Neural cell (in vitro differentiated cells): ENCODE results near the gene ENTREP3. TPM values are rescaled to one million over a fixed set of nuclear protein-coding genes. Genes with fewer than 3 reads are reported as not detected.

Experiments used
- H2AFZ ChIP-seq: fragments of 200-600, 300-800 bp; sonication (generic), shearing (Covaris generic); 2 replicates; pipeline ENCODE4 v1.6.0; 2014; ENCODE audit warnings: low read depth, mild to moderate bottlenecking, antibody characterized with exemption, low read length, moderate library complexity
- H3F3A ChIP-seq: fragments of 200-600 bp; shearing (Covaris generic); 2 replicates; pipeline ENCODE4 v1.6.1; 2016; ENCODE audit warnings: mild to moderate bottlenecking, moderate library complexity, mixed read lengths, antibody characterized with exemption, low read length; ENCODE audit not compliant: insufficient read depth, poor library complexity, severe bottlenecking
- H3K27ac ChIP-seq: fragments of 200-600, 300-800 bp; sonication (generic), shearing (Covaris generic); 2 replicates; pipeline ENCODE4 v1.5.1; 2014; ENCODE audit warnings: mild to moderate bottlenecking, low read length, moderate library complexity
- H3K27me3 ChIP-seq: fragments of 300-800, 200-600 bp; sonication (generic), shearing (Covaris generic); 2 replicates; pipeline ENCODE4 v1.6.0; 2014; ENCODE audit warnings: mild to moderate bottlenecking, low read depth, low read length, moderate library complexity; ENCODE audit not compliant: insufficient read depth
- H3K36me3 ChIP-seq: fragments of 300-800, 200-600 bp; sonication (generic), shearing (Covaris generic); 2 replicates; pipeline ENCODE4 v1.5.1; 2014; ENCODE audit warnings: mild to moderate bottlenecking, antibody characterized with exemption, low read length, moderate library complexity; ENCODE audit not compliant: insufficient read depth
- H3K4me2 ChIP-seq: fragments of 300-800, 200-600 bp; sonication (generic), shearing (Covaris generic); 2 replicates; pipeline ENCODE4 v1.6.0; 2014; ENCODE audit warnings: mild to moderate bottlenecking, low read length
- H3K4me3 ChIP-seq: fragments of 300-800, 200-600 bp; sonication (generic), shearing (Covaris generic); 2 replicates; pipeline ENCODE4 v1.5.1; 2014; ENCODE audit warnings: mild to moderate bottlenecking, low read length, moderate library complexity
- H3K79me2 ChIP-seq: fragments of 200-600 bp; shearing (Covaris generic); replicated peaks from 2 replicates; pipeline ENCODE4 v1.6.0; 2014; ENCODE audit warnings: mild to moderate bottlenecking, low read length, moderate library complexity; ENCODE audit not compliant: insufficient read depth
- H3K9ac ChIP-seq: fragments of 300-800, 200-600 bp; sonication (generic), shearing (Covaris generic); 2 replicates; pipeline ENCODE4 v1.6.1; 2016; ENCODE audit warnings: mild to moderate bottlenecking, low read length, mixed read lengths
- H3K9me2 ChIP-seq: fragments of 200-600 bp; shearing (Covaris generic); 2 replicates; pipeline ENCODE4 v1.6.1; 2016; ENCODE audit warnings: mild to moderate bottlenecking, low read length, mixed read lengths; ENCODE audit not compliant: insufficient read depth
- H3K9me3 ChIP-seq: fragments of 200-600, 300-800 bp; sonication (generic), shearing (Covaris generic); 2 replicates; pipeline ENCODE4 v1.6.1; 2016; ENCODE audit warnings: mild to moderate bottlenecking, mixed run types, low read length, moderate library complexity, mixed read lengths
- H4K20me1 ChIP-seq: fragments of 200-600 bp; shearing (Covaris generic); 2 replicates; pipeline ENCODE4 v1.6.1; 2016; ENCODE audit warnings: mild to moderate bottlenecking, mixed run types; ENCODE audit not compliant: insufficient read depth
- CTCF ChIP-seq: fragments of 450-650 bp; IDR thresholded peaks from 2 replicates; pipeline ENCODE4 v1.5.1; 2014; ENCODE audit warnings: antibody characterized with exemption, mild to moderate bottlenecking, moderate library complexity; ENCODE audit not compliant: poor library complexity, severe bottlenecking
- EP300 ChIP-seq: fragments of 450-650 bp; conservative IDR thresholded peaks from 2 replicates; pipeline ENCODE4 v1.6.1; 2014; ENCODE audit warnings: antibody characterized with exemption, mild to moderate bottlenecking, moderate library complexity; ENCODE audit not compliant: poor library complexity, severe bottlenecking
- EZH2 ChIP-seq: fragments of 200-600, 300-800 bp; shearing (Covaris generic), sonication (generic); IDR thresholded peaks from 2 replicates; pipeline ENCODE4 v1.6.1; 2014; ENCODE audit warnings: antibody characterized with exemption, low read length, borderline replicate concordance, mild to moderate bottlenecking; ENCODE audit not compliant: insufficient read depth, poor library complexity, severe bottlenecking
- MXI1 ChIP-seq: fragments of 450-650 bp; conservative IDR thresholded peaks from 2 replicates; pipeline ENCODE4 v1.6.1; 2014; ENCODE audit warnings: antibody characterized with exemption, mild to moderate bottlenecking; ENCODE audit not compliant: poor library complexity, severe bottlenecking
- POLR2AphosphoS5 ChIP-seq: IDR thresholded peaks from 2 replicates; pipeline ENCODE4 v1.6.1; 2012
- RAD21 ChIP-seq: fragments of 450-650 bp; conservative IDR thresholded peaks from 2 replicates; pipeline ENCODE4 v1.6.1; 2014; ENCODE audit warnings: antibody characterized with exemption, mild to moderate bottlenecking, moderate library complexity
- REST ChIP-seq: IDR thresholded peaks from 2 replicates; pipeline ENCODE4 v1.6.1; 2012; ENCODE audit warnings: borderline replicate concordance
- SMC3 ChIP-seq: fragments of 450-650 bp; conservative IDR thresholded peaks from 2 replicates; pipeline ENCODE4 v1.6.1; 2014; ENCODE audit warnings: antibody characterized with exemption, mild to moderate bottlenecking, moderate library complexity; ENCODE audit not compliant: poor library complexity
- TAF1 ChIP-seq: IDR thresholded peaks from 2 replicates; pipeline ENCODE4 v1.6.1; 2012; ENCODE audit warnings: low read depth
- polyA plus RNA-seq: library from polyadenylated mRNA; depleted of rRNA; stranded (reverse); fragments of >200 nt; gene quantifications from 2 replicates; pipeline ENCODE4 v1.2.3, GENCODE V29; 2014

The ENTREP3 gene
- polyA plus RNA-seq, 1 donor from 2014 or later, result 11.1 TPM

- H3K36me3 ChIP-seq, result no peaks in the 10 kb centered on the region
- H3K9me3 ChIP-seq, result no peaks in the 10 kb centered on the region
- H3K4me3 ChIP-seq, result no peak overlapping the region
- peaks cover 35% of the 10 kb centered on the region for H3K79me2 ChIP-seq
- no peaks in the 10 kb centered on the region for H3K27me3 ChIP-seq
- H3F3A ChIP-seq, result no peaks in the 10 kb centered on the region
- H4K20me1 ChIP-seq, result no peaks in the 10 kb centered on the region
- H3K9me2 ChIP-seq, result no peaks in the 10 kb centered on the region
- no peak overlapping the region for H3K27ac ChIP-seq
- no peak overlapping the region for H3K9ac ChIP-seq
- no peak overlapping the region for H2AFZ ChIP-seq
- TF ChIP-seq EZH2 (no peak), POLR2AphosphoS5 (no peak), EP300 (no peak), CTCF (no peak), REST (no peak), MXI1 (no peak), SMC3 (no peak), TAF1 (no peak), RAD21 (no peak)
- H3K4me2 ChIP-seq, result no peak overlapping the region
Measured at GRCh38 chr1:155198547-155198906, 56.8 kb downstream of the ENTREP3 start.

- Histone ChIP-seq H3K27me3 (no peaks in the 10 kb centered on the region), H3K36me3 (no peaks in the 10 kb centered on the region), H3K27ac (no peak overlapping the region), H2AFZ (no peak overlapping the region), H3K4me2 (no peak overlapping the region), H3K4me3 (no peak overlapping the region), H3K79me2 (peaks cover 35% of the 10 kb centered on the region), H3K9me3 (no peaks in the 10 kb centered on the region), H3K9me2 (no peaks in the 10 kb centered on the region), H3F3A (no peaks in the 10 kb centered on the region), H3K9ac (no peak overlapping the region), H4K20me1 (no peaks in the 10 kb centered on the region)
- TF ChIP-seq EZH2 (no peak), TAF1 (no peak), EP300 (no peak), POLR2AphosphoS5 (no peak), MXI1 (no peak), SMC3 (no peak)
Measured at GRCh38 chr1:155197901-155198546, 57.3 kb downstream of the ENTREP3 start.

Other genes starting within 250 kb of the ENTREP3 start
- 0.76 and 1.8 TPM in 2 replicates for gene DCST2, start 221.7 kb downstream of the ENTREP3 start, polyA plus RNA-seq
- gene DCST1, start 221.7 kb downstream of the ENTREP3 start, polyA plus RNA-seq, result not detected in 2 replicates
- 24.8 and 27.6 TPM in 2 replicates for gene ADAM15, start 204.2 kb downstream of the ENTREP3 start, polyA plus RNA-seq
- gene EFNA4, start 191.7 kb downstream of the ENTREP3 start, polyA plus RNA-seq, result 0.64 and 1.2 TPM in 2 replicates
- gene EFNA3, start 176.6 kb downstream of the ENTREP3 start, polyA plus RNA-seq, result 12.2 and 16.9 TPM in 2 replicates
- gene EFNA1, start 127.6 kb downstream of the ENTREP3 start, polyA plus RNA-seq, result 0.50 TPM in 1 of 2 replicates, not detected in the other
- gene SLC50A1, start 119.6 kb downstream of the ENTREP3 start, polyA plus RNA-seq, result 12.6 and 15.9 TPM in 2 replicates
- gene DPM3, start 115.0 kb downstream of the ENTREP3 start, polyA plus RNA-seq, result 150 TPM in 2 replicates
- gene KRTCAP2, start 82.2 kb downstream of the ENTREP3 start, polyA plus RNA-seq, result 175 and 187 TPM in 2 replicates
- gene TRIM46, start 81.6 kb downstream of the ENTREP3 start, polyA plus RNA-seq, result 31.5 and 49.0 TPM in 2 replicates
- gene THBS3, start 47.6 kb downstream of the ENTREP3 start, polyA plus RNA-seq, result 99.6 and 126 TPM in 2 replicates
- gene MTX1, start 46.8 kb downstream of the ENTREP3 start, polyA plus RNA-seq, result 48.0 and 55.0 TPM in 2 replicates
- gene SCAMP3, start 6.9 kb upstream of the ENTREP3 start, polyA plus RNA-seq, result 34.6 and 50.0 TPM in 2 replicates
- gene CLK2, start 18.0 kb upstream of the ENTREP3 start, polyA plus RNA-seq, result 44.4 and 57.7 TPM in 2 replicates
- gene HCN3, start 22.0 kb upstream of the ENTREP3 start, polyA plus RNA-seq, result 53.2 and 53.4 TPM in 2 replicates
- not detected in 2 replicates for gene PKLR, start 46.0 kb upstream of the ENTREP3 start, polyA plus RNA-seq
- 235 and 257 TPM in 2 replicates for gene FDPS, start 53.4 kb upstream of the ENTREP3 start, polyA plus RNA-seq
- gene RUSC1, start 65.4 kb upstream of the ENTREP3 start, polyA plus RNA-seq, result 45.7 and 58.1 TPM in 2 replicates